H1 (cell line): ENCODE measurements around the gene A3GALT2. TPM values are rescaled to one million over a fixed set of nuclear protein-coding genes. Genes with fewer than 3 reads are reported as not detected.

Experiments used
- CTCF ChIA-PET: fragments of 300-600 bp; sonication (Branson Sonifier 250); formaldehyde crosslinking; loops from one replicate; lab custom pipeline; 2021; ENCODE audit not compliant: partially characterized antibody; lab: Charles Lee
- POLR2A ChIA-PET: fragments of 300-600 bp; sonication (Branson Sonifier 250); formaldehyde crosslinking; loops from one replicate; lab custom pipeline; 2021; ENCODE audit warnings: inconsistent platforms; ENCODE audit not compliant: partially characterized antibody; lab: Charles Lee
- DNase-seq, 2 experiments: peaks; one replicate each; pipeline versions ENCODE4 v3.0.0 to v3.0.0-alpha.2; 2010 to 2022; ENCODE audit warnings: low spot score in 2 of 2, low read depth in 1 of 2, mixed read lengths in 1 of 2
- FAIRE-seq: peaks from 2 replicates; lab custom pipeline; 2011; peaks lifted over from hg19 to GRCh38; lab: Jason Lieb, UNC
- H2AFZ ChIP-seq: 2 replicates; pipeline ENCODE4 v1.8.1; 2012; ENCODE audit warnings: low read length, inconsistent platforms
- H2AK5ac ChIP-seq: 2 replicates; pipeline ENCODE4 v1.6.1; 2013; ENCODE audit warnings: low read depth, low read length
- H2BK120ac ChIP-seq: replicated peaks from 2 replicates; pipeline ENCODE3; 2013; ENCODE audit warnings: low read depth, low read length, inconsistent platforms
- H2BK12ac ChIP-seq: 2 replicates; pipeline ENCODE4 v1.6.1; 2013; ENCODE audit warnings: low read depth, low read length
- H2BK15ac ChIP-seq: 2 replicates; pipeline ENCODE4 v1.6.1; 2013; ENCODE audit warnings: low read length
- H2BK20ac ChIP-seq: 2 replicates; pipeline ENCODE4 v1.6.1; 2013; ENCODE audit warnings: low read length
- H2BK5ac ChIP-seq: 2 replicates; pipeline ENCODE4 v1.6.1; 2013; ENCODE audit warnings: low read depth, low read length
- H3K14ac ChIP-seq: 2 replicates; pipeline ENCODE4 v1.6.1; 2013; ENCODE audit warnings: inconsistent platforms; ENCODE audit not compliant: insufficient read length
- H3K18ac ChIP-seq: 2 replicates; pipeline ENCODE4 v1.6.1; 2013; ENCODE audit warnings: low read length; ENCODE audit errors: extremely low read depth
- H3K23ac ChIP-seq: 2 replicates; pipeline ENCODE4 v1.6.1; 2013; ENCODE audit warnings: inconsistent platforms; ENCODE audit not compliant: insufficient read length
- H3K23me2 ChIP-seq: 2 replicates; pipeline ENCODE4 v1.6.1; 2013; ENCODE audit warnings: low read depth, low read length
- H3K27ac ChIP-seq: 2 replicates; pipeline ENCODE4 v1.6.1; 2011; ENCODE audit warnings: low read depth, low read length, inconsistent platforms
- H3K27me3 ChIP-seq, 4 experiments: replicated peaks in 1 of 4; 1 replicate in 1 of 4; 2 replicates in 3 of 4; pipeline versions ENCODE4 v1.6.1 to v1.8.1; 2011 to 2013; ENCODE audit warnings: low read length in 3 of 4, mild to moderate bottlenecking in 3 of 4, inconsistent platforms in 2 of 4, mixed read lengths in 2 of 4, moderate library complexity in 1 of 4; ENCODE audit not compliant: control insufficient read depth in 3 of 4, insufficient read depth in 3 of 4; ENCODE audit errors: extremely low read depth in 1 of 4
- H3K36me3 ChIP-seq, 4 experiments: 2 replicates each; pipeline versions ENCODE4 v1.6.1 to v1.8.1; 2011 to 2013; ENCODE audit warnings: mild to moderate bottlenecking in 4 of 4, low read length in 3 of 4, moderate library complexity in 2 of 4, control low read depth in 1 of 4, inconsistent platforms in 1 of 4; ENCODE audit not compliant: insufficient read depth in 4 of 4, control insufficient read depth in 2 of 4
- H3K4ac ChIP-seq: replicated peaks from 2 replicates; pipeline ENCODE3; 2013; ENCODE audit warnings: low read length, low read depth, mixed read lengths, inconsistent platforms; ENCODE audit not compliant: insufficient read length
- H3K4me1 ChIP-seq, 4 experiments: replicated peaks in 1 of 4; 1 replicate in 1 of 4; 2 replicates in 3 of 4; pipeline versions ENCODE4 v1.6.1 to v1.8.1; 2011 to 2013; ENCODE audit warnings: low read length in 3 of 4, inconsistent platforms in 2 of 4, mixed read lengths in 1 of 4; ENCODE audit not compliant: insufficient read depth in 4 of 4, control insufficient read depth in 3 of 4
- H3K4me2 ChIP-seq, 2 experiments: 2 replicates each; pipeline versions ENCODE4 v1.6.1 to v1.8.1; 2011 to 2013; ENCODE audit warnings: low read depth in 2 of 2, low read length in 2 of 2, control low read depth in 1 of 2, inconsistent platforms in 1 of 2, mild to moderate bottlenecking in 1 of 2; ENCODE audit not compliant: insufficient read depth in 1 of 2
- H3K4me3 ChIP-seq, 4 experiments: fragments of 200-600, 300-600 bp in 1 of 4; sonication (generic), shearing (Covaris generic), sonication (Bioruptor Twin) in 1 of 4; 2 replicates each; pipeline versions ENCODE4 v1.5.1 to v1.8.1; 2011 to 2016; ENCODE audit warnings: low read length in 4 of 4, low read depth in 3 of 4, control low read depth in 2 of 4, inconsistent platforms in 2 of 4, mild to moderate bottlenecking in 2 of 4, mixed read lengths in 1 of 4, moderate library complexity in 1 of 4; ENCODE audit not compliant: insufficient read depth in 2 of 4; ENCODE audit errors: extremely low read depth in 1 of 4
- H3K56ac ChIP-seq: replicated peaks from 2 replicates; pipeline ENCODE3; 2013; ENCODE audit warnings: low read depth, mild to moderate bottlenecking, mixed read lengths, low read length, inconsistent platforms; ENCODE audit not compliant: insufficient read length
- H3K79me1 ChIP-seq: 2 replicates; pipeline ENCODE4 v1.6.1; 2013; ENCODE audit warnings: low read depth, low read length, control low read depth
- H3K79me2 ChIP-seq, 2 experiments: 2 replicates each; pipeline versions ENCODE4 v1.6.1 to v1.8.1; 2012 to 2013; ENCODE audit warnings: low read length in 2 of 2, mild to moderate bottlenecking in 2 of 2, inconsistent platforms in 1 of 2; ENCODE audit not compliant: insufficient read depth in 2 of 2, control insufficient read depth in 1 of 2
- H3K9ac ChIP-seq, 4 experiments: replicated peaks in 1 of 4; 1 replicate in 1 of 4; 2 replicates in 3 of 4; pipeline versions ENCODE4 v1.6.1 to v1.8.1; 2011 to 2013; ENCODE audit warnings: low read depth in 3 of 4, low read length in 3 of 4, control low read depth in 2 of 4, mild to moderate bottlenecking in 2 of 4, moderate library complexity in 2 of 4, inconsistent platforms in 1 of 4; ENCODE audit errors: extremely low read depth in 1 of 4
- H3K9me3 ChIP-seq, 2 experiments: 2 replicates each; pipeline versions ENCODE4 v1.6.1 to v1.8.1; 2012 to 2013; ENCODE audit warnings: mild to moderate bottlenecking in 2 of 2, moderate library complexity in 2 of 2, control low read depth in 1 of 2, inconsistent platforms in 1 of 2, low read depth in 1 of 2, low read length in 1 of 2, mixed read lengths in 1 of 2; ENCODE audit not compliant: insufficient read depth in 2 of 2
- H4K20me1 ChIP-seq, 2 experiments: replicated peaks in 1 of 2; 2 replicates each; pipeline versions ENCODE3 to v1.8.1; 2011 to 2013; ENCODE audit warnings: inconsistent platforms in 2 of 2, low read length in 2 of 2, mild to moderate bottlenecking in 1 of 2; ENCODE audit not compliant: insufficient read depth in 2 of 2, control insufficient read depth in 1 of 2
- H4K5ac ChIP-seq: 2 replicates; pipeline ENCODE4 v1.6.1; 2013; ENCODE audit warnings: low read length, low read depth, mixed read lengths, inconsistent platforms; ENCODE audit not compliant: insufficient read length
- H4K8ac ChIP-seq: 2 replicates; pipeline ENCODE4 v1.8.0; 2013; ENCODE audit warnings: mild to moderate bottlenecking, moderate library complexity, low read length, inconsistent platforms; ENCODE audit not compliant: insufficient read depth; ENCODE audit errors: extremely low read depth
- H4K91ac ChIP-seq: replicated peaks from 2 replicates; pipeline ENCODE3; 2013; ENCODE audit warnings: low read length, mixed read lengths, inconsistent platforms; ENCODE audit not compliant: insufficient read length
- CTBP2 ChIP-seq: IDR thresholded peaks from 2 replicates; pipeline ENCODE4 v1.7.0; 2011; ENCODE audit warnings: borderline replicate concordance, mild to moderate bottlenecking, moderate library complexity, mixed read lengths, low read length; ENCODE audit not compliant: insufficient read depth, insufficient read length
- EP300 ChIP-seq, 2 experiments: IDR thresholded peaks; 1 replicate in 1 of 2; 2 replicates in 1 of 2; pipeline ENCODE4 v1.6.1; 2011 to 2012; ENCODE audit warnings: low read depth in 2 of 2, low read length in 2 of 2, mild to moderate bottlenecking in 2 of 2, borderline replicate concordance in 1 of 2, inconsistent platforms in 1 of 2, moderate library complexity in 1 of 2
- GABPA ChIP-seq: IDR thresholded peaks from 2 replicates; pipeline ENCODE4 v1.6.1; 2011; ENCODE audit warnings: mild to moderate bottlenecking, low read length, moderate library complexity, borderline replicate concordance; ENCODE audit not compliant: insufficient read depth
- JUN ChIP-seq: IDR thresholded peaks from 2 replicates; pipeline ENCODE4 v1.6.1; 2011; ENCODE audit warnings: low read depth, mild to moderate bottlenecking, improper control_type of control experiment, low read length
- KDM1A ChIP-seq: fragments of 200-600, 300-600 bp; sonication (generic); IDR thresholded peaks from 2 replicates; pipeline ENCODE4 v1.7.1; 2016; ENCODE audit warnings: mild to moderate bottlenecking, low read length, borderline replicate concordance
- MAX ChIP-seq: IDR thresholded peaks from 2 replicates; pipeline ENCODE4 v1.6.1; 2012; ENCODE audit warnings: inconsistent platforms
- NANOG ChIP-seq: IDR thresholded peaks from 2 replicates; pipeline ENCODE4 v1.6.1; 2011; ENCODE audit warnings: low read length, low read depth, mild to moderate bottlenecking, inconsistent platforms; ENCODE audit not compliant: insufficient read depth, poor library complexity, severe bottlenecking
- NRF1 ChIP-seq: IDR thresholded peaks from 2 replicates; pipeline ENCODE4 v1.6.1; 2011; ENCODE audit warnings: mild to moderate bottlenecking, low read depth, low read length, improper control_type of control experiment
- RAD21 ChIP-seq, 2 experiments: IDR thresholded peaks in 1 of 2; conservative IDR thresholded peaks in 1 of 2; 2 replicates each; pipeline ENCODE4 v1.6.1; 2011; ENCODE audit warnings: low read depth in 2 of 2, low read length in 2 of 2, improper control_type of control experiment in 1 of 2, inconsistent platforms in 1 of 2, mild to moderate bottlenecking in 1 of 2, moderate library complexity in 1 of 2
- RNF2 ChIP-seq: fragments of 200-900, 300-1000 bp; sonication (generic); IDR thresholded peaks from 2 replicates; pipeline ENCODE4 v1.7.1; 2016; ENCODE audit warnings: borderline replicate concordance, low read depth, mild to moderate bottlenecking, antibody characterized with exemption, low read length; ENCODE audit not compliant: poor library complexity, severe bottlenecking; ENCODE audit errors: missing control alignments
- SIX5 ChIP-seq: IDR thresholded peaks from 2 replicates; pipeline ENCODE4 v1.6.1; 2011; ENCODE audit warnings: mild to moderate bottlenecking, low read depth, low read length
- TAF1 ChIP-seq: IDR thresholded peaks from 2 replicates; pipeline ENCODE4 v1.6.1; 2011; ENCODE audit warnings: mild to moderate bottlenecking, low read depth, low read length
- TEAD4 ChIP-seq: IDR thresholded peaks from 2 replicates; pipeline ENCODE4 v1.6.1; 2012; ENCODE audit warnings: low read depth, low read length, inconsistent platforms, mixed read lengths
- WGBS, 2 experiments: shearing (Covaris generic) in 1 of 2; methylation state at CpG; one replicate each; pipeline versions ENCODE4 v1.1.6 to v1.1.7; 2013 to 2015; ENCODE audit warnings: low lambda C conversion rate in 2 of 2, mixed read lengths in 2 of 2, inconsistent platforms in 1 of 2, low coverage in 1 of 2, missing lambda C conversion rate in 1 of 2; ENCODE audit not compliant: insufficient replicate concordance in 2 of 2, insufficient coverage in 1 of 2, insufficient read length in 1 of 2; ENCODE audit errors: extremely low coverage in 1 of 2, missing lambda C conversion rate in 1 of 2; 5-methylcytosine and 5-hydroxymethylcytosine counted together
- polyA plus RNA-seq, 7 experiments: library from polyadenylated mRNA; depleted of rRNA in 3 of 7; stranded (reverse) in 5 of 7; unstranded in 2 of 7; fragments of >200 nt in 5 of 7; fragments of 200-250 nt in 2 of 7; gene quantifications; 1 replicate in 5 of 7; 2 replicates in 1 of 7; 4 replicates in 1 of 7; pipeline versions ENCODE4 v1.2.1 to v1.2.3, GENCODE V29; 2011 to 2013; ENCODE audit warnings: missing spikeins in 2 of 7, mixed read lengths in 2 of 7
- total RNA-seq: library from RNA; stranded (reverse); fragmentation: NEBNext Ultra II Directional; extraction: Animal tissue kit (Norgen Biotek cat#: 25700); gene quantifications from 2 replicates; pipeline ENCODE4 v1.2.1, GENCODE V29; 2021

Gene A3GALT2
- total and polyA plus RNA-seq, 2 of the 8 experiments (the other 6 are each of a cell fraction or from before 2014, with no cell fraction given), result not detected

DNA sequence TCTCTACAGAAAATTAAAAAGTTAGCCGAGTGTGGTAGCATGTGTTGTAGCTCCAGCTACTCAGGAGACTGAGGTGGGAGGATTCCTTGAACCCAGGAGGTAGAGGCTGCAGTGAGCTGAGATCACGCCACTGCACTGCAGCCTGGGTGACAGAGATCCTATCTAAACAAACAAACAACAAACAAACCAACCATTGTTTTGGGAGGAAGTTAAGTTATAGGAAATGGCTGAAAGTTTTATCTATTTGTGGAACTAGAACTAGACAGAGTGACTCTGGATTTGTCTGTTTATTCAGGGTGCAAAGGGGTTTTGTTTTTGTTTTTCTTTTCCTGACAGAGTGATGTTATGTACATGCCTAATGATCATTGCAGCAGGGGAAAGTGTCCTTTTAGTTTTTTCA lies 33.6 kb downstream of the A3GALT2 start:
- 95% methylated on average over 2 of the region's 2 CpGs; no CpG with 5 or more reads in 1 of the 2 experiments for WGBS, 2 experiments
- no peaks in the 10 kb centered on the region for H3K79me1 ChIP-seq
- no peak overlapping the region for H3K18ac ChIP-seq
- no peak overlapping the region for H3K4me2 ChIP-seq
- H2BK120ac ChIP-seq, result no peak overlapping the region
- no peak for FAIRE-seq
- H4K8ac ChIP-seq, result no peak overlapping the region
- no peak overlapping the region for H4K5ac ChIP-seq
- H2AFZ ChIP-seq, result no peak overlapping the region
- DNase-seq, result no peak
- H2AK5ac ChIP-seq, result no peak overlapping the region
- no peak overlapping the region for H4K91ac ChIP-seq
- ChIA-PET POLR2A (no interaction called here), CTCF (interaction anchor here (1.2 to 2.2 kb wide), 2 partner anchors 9 to 11 kb away, joined by 4 to 9 read pairs; no protein-coding TSS in a partner anchor)
- no peaks in the 10 kb centered on the region for H3K9me3 ChIP-seq
- H3K4ac ChIP-seq, result no peak overlapping the region
- H3K56ac ChIP-seq, result no peak overlapping the region
- no peaks in the 10 kb centered on the region for H3K4me1 ChIP-seq
- H3K4me3 ChIP-seq, result no peak overlapping the region
- H3K23me2 ChIP-seq, result no peaks in the 10 kb centered on the region
- peaks cover 0 to 4% (median under 1%) of the 10 kb centered on the region in 4 experiments; a peak in 1 of 8 replicates for H3K36me3 ChIP-seq
- H3K14ac ChIP-seq, result no peak overlapping the region
- H2BK20ac ChIP-seq, result no peak overlapping the region
- peaks cover 0 to 3% of the 10 kb centered on the region in 2 experiments for H4K20me1 ChIP-seq
- no peak overlapping the region for H3K27ac ChIP-seq
- H3K9ac ChIP-seq, result no peak overlapping the region
- no peaks in the 10 kb centered on the region for H3K79me2 ChIP-seq
- H2BK12ac ChIP-seq, result no peak overlapping the region
- H3K23ac ChIP-seq, result no peak overlapping the region
- no peak overlapping the region for H2BK15ac ChIP-seq
- no peak overlapping the region for H2BK5ac ChIP-seq
- no peaks in the 10 kb centered on the region for H3K27me3 ChIP-seq
- no peak for TF ChIP-seq KDM1A
- TF ChIP-seq CTBP2, result no peak
- TF ChIP-seq EP300 (IDR thresholded peaks at IDR 0.05; ENCODE audit: borderline replicate concordance in 1 of 2, low read depth in 2 of 2, low read length in 2 of 2), result no peak
- TF ChIP-seq GABPA, result no peak
- TF ChIP-seq NANOG, result no peak
- no peak for TF ChIP-seq TEAD4
- no peak for TF ChIP-seq RNF2
- no peak for TF ChIP-seq RAD21 (IDR thresholded peaks at IDR 0.05 in 1 of 2, conservative IDR thresholded peaks at IDR 0.05 in 1 of 2; ENCODE audit: low read depth in 2 of 2, low read length in 2 of 2)
- no peak for TF ChIP-seq SIX5
- no peak for TF ChIP-seq JUN
- no peak for TF ChIP-seq MAX
- no peak for TF ChIP-seq TAF1
- no peak for TF ChIP-seq NRF1
